ENCODE results near the gene AGBL4.

DNA sequence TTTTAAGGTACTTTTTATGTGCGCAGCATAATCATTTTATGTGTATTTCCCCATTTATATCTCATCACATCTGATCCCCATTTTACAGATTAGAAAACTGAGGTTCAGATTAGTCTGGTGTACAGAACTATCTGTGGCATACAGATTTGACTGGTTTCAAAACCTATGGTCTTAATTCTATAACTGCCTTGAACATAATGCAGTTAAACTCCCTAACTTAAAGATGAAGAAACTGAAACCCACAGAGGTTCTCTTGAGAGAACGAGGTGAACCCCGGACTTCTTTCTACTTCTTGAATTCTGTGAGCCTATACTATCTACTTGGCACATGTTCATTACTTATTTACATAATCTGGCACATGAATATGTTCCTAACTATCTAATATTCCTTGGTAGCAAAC, 479.1 kb downstream of the AGBL4 start:
- no peak for TF ChIP-seq ZNF8 (CRISPR knock-in tag; IDR thresholded peaks at IDR 0.05)
- no peak for TF ChIP-seq ZFP3 (CRISPR knock-in tag; IDR thresholded peaks at IDR 0.05)
- TF ChIP-seq, protein P1, sequence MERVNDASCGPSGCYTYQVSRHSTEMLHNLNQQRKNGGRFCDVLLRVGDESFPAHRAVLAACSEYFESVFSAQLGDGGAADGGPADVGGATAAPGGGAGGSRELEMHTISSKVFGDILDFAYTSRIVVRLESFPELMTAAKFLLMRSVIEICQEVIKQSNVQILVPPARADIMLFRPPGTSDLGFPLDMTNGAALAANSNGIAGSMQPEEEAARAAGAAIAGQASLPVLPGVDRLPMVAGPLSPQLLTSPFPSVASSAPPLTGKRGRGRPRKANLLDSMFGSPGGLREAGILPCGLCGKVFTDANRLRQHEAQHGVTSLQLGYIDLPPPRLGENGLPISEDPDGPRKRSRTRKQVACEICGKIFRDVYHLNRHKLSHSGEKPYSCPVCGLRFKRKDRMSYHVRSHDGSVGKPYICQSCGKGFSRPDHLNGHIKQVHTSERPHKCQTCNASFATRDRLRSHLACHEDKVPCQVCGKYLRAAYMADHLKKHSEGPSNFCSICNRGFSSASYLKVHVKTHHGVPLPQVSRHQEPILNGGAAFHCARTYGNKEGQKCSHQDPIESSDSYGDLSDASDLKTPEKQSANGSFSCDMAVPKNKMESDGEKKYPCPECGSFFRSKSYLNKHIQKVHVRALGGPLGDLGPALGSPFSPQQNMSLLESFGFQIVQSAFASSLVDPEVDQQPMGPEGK (CRISPR knock-in tag; IDR thresholded peaks at IDR 0.05; ENCODE audit: borderline replicate concordance): no peak
- TF ChIP-seq, protein P2, sequence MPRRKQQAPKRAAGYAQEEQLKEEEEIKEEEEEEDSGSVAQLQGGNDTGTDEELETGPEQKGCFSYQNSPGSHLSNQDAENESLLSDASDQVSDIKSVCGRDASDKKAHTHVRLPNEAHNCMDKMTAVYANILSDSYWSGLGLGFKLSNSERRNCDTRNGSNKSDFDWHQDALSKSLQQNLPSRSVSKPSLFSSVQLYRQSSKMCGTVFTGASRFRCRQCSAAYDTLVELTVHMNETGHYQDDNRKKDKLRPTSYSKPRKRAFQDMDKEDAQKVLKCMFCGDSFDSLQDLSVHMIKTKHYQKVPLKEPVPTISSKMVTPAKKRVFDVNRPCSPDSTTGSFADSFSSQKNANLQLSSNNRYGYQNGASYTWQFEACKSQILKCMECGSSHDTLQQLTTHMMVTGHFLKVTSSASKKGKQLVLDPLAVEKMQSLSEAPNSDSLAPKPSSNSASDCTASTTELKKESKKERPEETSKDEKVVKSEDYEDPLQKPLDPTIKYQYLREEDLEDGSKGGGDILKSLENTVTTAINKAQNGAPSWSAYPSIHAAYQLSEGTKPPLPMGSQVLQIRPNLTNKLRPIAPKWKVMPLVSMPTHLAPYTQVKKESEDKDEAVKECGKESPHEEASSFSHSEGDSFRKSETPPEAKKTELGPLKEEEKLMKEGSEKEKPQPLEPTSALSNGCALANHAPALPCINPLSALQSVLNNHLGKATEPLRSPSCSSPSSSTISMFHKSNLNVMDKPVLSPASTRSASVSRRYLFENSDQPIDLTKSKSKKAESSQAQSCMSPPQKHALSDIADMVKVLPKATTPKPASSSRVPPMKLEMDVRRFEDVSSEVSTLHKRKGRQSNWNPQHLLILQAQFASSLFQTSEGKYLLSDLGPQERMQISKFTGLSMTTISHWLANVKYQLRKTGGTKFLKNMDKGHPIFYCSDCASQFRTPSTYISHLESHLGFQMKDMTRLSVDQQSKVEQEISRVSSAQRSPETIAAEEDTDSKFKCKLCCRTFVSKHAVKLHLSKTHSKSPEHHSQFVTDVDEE (CRISPR knock-in tag; IDR thresholded peaks at IDR 0.05): no peak
- TF ChIP-seq PPARA (CRISPR knock-in tag; IDR thresholded peaks at IDR 0.05; ENCODE audit: borderline replicate concordance): no peak
- TF ChIP-seq BACH2 (CRISPR knock-in tag; IDR thresholded peaks at IDR 0.05; ENCODE audit: borderline replicate concordance): no peak
